NCI-H2107 treated with DMSO at 0.1 percent for 48 hours (cell line): ENCODE data around the gene CACNB4.

Source experiments
- DNase-seq: peaks from one replicate; lab custom pipeline; 2025; ENCODE audit not compliant: unreplicated experiment; lab: John Stamatoyannopoulos, UW

Gene CACNB4

GRCh38 chr2:151793123-151793522, 305.7 kb downstream of the CACNB4 start:
- no peak for DNase-seq

- no peak for DNase-seq
Observed at GRCh38 chr2:151792589-151792988, 306.3 kb downstream of the CACNB4 start.

GRCh38 chr2:151791545-151791944, 307.3 kb downstream of the CACNB4 start:
- no peak for DNase-seq

GRCh38 chr2:151790689-151791088, 308.2 kb downstream of the CACNB4 start:
- no peak for DNase-seq

GRCh38 chr2:151789055-151789834, 309.6 kb downstream of the CACNB4 start:
- DNase-seq = no peak

- no peak for DNase-seq
Observed at GRCh38 chr2:151786483-151786882, 312.4 kb downstream of the CACNB4 start.

- DNase-seq = no peak
Observed at GRCh38 chr2:151786077-151786476, 312.8 kb downstream of the CACNB4 start.

- no peak for DNase-seq
Observed at GRCh38 chr2:151783133-151783520, 315.7 kb downstream of the CACNB4 start.
